D721Med (cell line): Measurements from ENCODE around the gene ATP11B.

Experiments
- DNase-seq: peaks from one replicate; pipeline ENCODE4 v3.0.0; 2011; ENCODE audit warnings: low spot score; ENCODE audit not compliant: insufficient read length
- FAIRE-seq: peaks from 2 replicates; lab custom pipeline; 2011; peaks lifted over from hg19 to GRCh38; lab: Jason Lieb, UNC
- TF ChIP-seq, protein P1 (sequence below): IDR thresholded peaks from 2 replicates; pipeline ENCODE4 v1.5.1; 2012; ENCODE audit warnings: mild to moderate bottlenecking, control low read depth; ENCODE audit not compliant: insufficient read depth; ENCODE audit errors: missing control alignments

ATP11B gene

DNA sequence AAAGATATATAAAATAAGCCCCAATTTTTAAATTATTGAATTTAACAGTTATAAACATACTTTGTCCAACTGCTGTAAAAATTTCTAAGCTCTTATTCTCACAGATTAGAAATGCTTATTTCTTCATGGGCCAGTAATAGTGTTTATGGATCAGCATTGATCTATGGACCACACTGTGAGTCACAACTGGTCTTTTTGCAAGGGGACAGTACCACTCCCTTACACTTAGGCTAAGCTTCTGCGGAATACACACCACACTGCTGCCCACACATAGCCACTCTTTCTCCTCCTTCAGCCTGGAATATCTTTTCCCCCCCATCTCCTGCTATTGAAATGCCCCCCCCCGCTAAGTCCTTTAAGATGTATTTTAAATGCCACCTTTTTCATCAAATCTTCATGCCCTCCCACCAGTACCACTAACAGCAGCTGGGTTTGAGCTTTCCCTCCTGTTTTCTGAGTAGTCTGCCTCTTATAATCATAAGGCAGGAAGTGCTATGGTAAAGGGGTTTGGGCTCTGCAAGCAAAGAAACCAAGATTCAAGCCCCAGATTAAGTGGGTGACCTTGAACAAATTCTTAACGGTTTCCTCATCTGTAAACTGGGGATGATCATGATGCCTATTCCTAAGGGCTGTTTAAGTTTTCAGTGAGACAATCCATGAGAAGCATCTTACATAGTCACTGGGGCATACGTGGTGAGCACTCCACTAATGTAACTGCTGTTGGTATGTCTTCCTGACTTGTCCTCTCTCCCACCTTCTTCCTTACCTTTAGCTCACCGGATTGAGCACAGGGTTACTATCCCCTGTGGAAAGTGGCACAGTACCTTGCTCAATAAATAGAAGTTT lies 117.9 kb downstream of the ATP11B start:
- FAIRE-seq (no peak), DNase-seq (no peak)
- TF ChIP-seq, protein P1, sequence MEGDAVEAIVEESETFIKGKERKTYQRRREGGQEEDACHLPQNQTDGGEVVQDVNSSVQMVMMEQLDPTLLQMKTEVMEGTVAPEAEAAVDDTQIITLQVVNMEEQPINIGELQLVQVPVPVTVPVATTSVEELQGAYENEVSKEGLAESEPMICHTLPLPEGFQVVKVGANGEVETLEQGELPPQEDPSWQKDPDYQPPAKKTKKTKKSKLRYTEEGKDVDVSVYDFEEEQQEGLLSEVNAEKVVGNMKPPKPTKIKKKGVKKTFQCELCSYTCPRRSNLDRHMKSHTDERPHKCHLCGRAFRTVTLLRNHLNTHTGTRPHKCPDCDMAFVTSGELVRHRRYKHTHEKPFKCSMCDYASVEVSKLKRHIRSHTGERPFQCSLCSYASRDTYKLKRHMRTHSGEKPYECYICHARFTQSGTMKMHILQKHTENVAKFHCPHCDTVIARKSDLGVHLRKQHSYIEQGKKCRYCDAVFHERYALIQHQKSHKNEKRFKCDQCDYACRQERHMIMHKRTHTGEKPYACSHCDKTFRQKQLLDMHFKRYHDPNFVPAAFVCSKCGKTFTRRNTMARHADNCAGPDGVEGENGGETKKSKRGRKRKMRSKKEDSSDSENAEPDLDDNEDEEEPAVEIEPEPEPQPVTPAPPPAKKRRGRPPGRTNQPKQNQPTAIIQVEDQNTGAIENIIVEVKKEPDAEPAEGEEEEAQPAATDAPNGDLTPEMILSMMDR = no peak

DNA sequence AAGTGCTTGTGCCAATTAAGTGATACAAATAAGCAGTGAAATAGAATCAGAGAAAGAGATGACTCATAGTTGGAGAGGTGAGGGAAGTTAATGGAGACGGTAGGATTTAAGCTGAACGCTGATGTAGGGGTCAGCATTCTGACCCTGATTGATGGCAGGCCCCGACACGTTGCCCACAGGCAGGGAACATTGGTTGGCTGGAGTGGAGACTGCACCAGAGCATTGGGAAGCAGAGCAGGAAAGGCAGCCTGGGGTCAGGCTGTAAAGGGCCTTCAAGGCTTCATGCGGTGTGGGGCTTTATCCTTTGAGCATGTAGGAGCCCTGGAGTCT lies 118.4 kb downstream of the ATP11B start:
- TF ChIP-seq, protein P1 = no peak
- no peak for FAIRE-seq
- DNase-seq = no peak

DNA sequence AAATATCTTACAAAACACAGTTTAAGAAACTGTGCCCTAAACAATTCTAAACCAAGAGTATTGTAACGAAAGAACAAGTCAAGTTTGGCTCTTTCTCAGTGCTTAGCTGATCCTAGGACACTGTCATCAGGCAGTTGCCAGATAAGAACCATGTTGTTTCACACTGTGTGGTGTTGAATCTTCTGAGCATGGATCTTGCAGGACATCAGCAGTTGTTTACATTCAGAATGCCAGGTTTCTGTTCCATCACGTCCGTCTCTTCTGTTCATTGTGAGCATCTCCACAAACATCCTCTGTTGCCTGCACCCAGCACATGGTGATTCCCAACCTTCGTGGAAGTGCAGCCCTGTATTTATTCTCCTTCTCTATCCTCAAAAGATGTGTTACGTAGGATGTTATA lies 119.2 kb downstream of the ATP11B start:
- TF ChIP-seq, protein P1 = no peak
- FAIRE-seq (no peak), DNase-seq (no peak)

DNA sequence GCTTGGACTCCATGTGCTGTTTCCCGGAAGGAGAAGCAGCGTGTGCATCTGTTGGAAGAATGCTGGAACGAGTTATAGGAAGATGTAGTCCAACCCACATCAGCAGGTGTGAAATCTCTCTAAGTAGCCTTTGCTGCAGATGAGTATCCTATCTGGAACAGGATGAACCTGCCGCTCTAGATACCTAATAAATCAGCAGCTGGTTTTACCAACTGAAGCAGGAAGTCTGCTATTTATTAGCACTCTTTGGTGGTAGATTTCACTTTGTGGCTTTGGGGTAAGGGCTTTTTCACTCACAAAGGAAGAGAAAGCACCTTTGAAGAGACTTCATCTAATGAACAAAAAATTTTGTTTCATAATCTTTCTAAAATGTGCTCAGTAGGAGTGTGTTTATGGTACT lies 120.6 kb downstream of the ATP11B start:
- FAIRE-seq (no peak), DNase-seq (no peak)
- TF ChIP-seq, protein P1 = no peak

DNA sequence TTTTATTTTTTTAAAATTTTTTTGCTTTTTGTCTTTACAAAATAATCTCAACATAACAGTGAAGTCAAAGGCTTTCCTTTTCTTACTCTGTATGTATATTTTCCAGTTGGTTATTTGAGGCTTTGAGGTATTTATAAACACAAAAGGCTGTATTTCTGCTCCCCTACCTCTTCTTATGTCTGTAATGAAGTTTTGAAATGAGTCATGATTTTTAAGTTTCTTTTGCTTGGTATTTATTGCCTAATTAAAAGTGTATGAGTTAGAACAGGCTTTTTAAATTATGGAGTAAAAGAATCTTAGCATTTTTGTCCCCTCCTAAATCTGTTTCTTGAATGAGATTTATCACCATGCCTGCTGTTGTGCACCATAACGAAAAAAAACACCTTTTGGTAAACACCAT lies 121.0 kb downstream of the ATP11B start:
- DNase-seq = no peak
- no peak for FAIRE-seq
- TF ChIP-seq, protein P1 = no peak

DNA sequence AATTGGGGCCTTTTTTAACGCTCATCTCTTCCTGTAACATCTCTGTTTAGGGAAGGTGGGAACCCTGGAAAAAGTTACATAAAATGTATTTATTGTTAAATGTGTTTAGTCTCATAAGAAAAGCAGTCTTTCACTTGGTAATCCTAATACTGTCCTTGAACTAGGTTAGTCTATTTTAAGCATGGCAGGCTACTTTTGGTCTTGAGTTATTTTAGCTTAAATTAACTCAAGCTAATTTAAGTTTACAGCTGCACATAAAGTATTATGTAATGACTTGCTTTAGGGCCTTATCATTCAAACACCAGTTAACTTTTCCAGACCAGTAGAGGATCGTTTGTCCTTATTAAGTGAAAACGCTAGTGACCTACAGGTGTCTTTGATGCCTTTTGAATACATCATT lies 123.8 kb downstream of the ATP11B start:
- no peak for FAIRE-seq

More for the DNA sequence above, 123.8 kb downstream of the ATP11B start:
- DNase-seq = no peak
- TF ChIP-seq, protein P1 = no peak
